NCI-H146 treated with DMSO at 0.1 percent for 48 hours (cell line): Measurements from ENCODE around the gene TRRAP.
"Not testable (repeated sequence)": the region's sequence is repeated elsewhere in the genome, so short reads cannot be mapped to it uniquely, and the experiment has no call there.

ENCODE experiments used
- DNase-seq: peaks from one replicate; lab custom pipeline; 2025; ENCODE audit not compliant: unreplicated experiment; lab: John Stamatoyannopoulos, UW

Gene TRRAP

GRCh38 chr7:98878365-98879197, at the start of gene TRRAP:
Gene TRRAP (plus strand): TSS chr7:98878532. CDS start chr7:98881151, 2,619 bp downstream.
- peak; percentile 25 for DNase-seq

- no peak for DNase-seq
Observed at GRCh38 chr7:98830972-98831548, 47.3 kb upstream of the TRRAP start.

GRCh38 chr7:98831641-98832221, 46.6 kb upstream of the TRRAP start:
- no peak for DNase-seq

DNA sequence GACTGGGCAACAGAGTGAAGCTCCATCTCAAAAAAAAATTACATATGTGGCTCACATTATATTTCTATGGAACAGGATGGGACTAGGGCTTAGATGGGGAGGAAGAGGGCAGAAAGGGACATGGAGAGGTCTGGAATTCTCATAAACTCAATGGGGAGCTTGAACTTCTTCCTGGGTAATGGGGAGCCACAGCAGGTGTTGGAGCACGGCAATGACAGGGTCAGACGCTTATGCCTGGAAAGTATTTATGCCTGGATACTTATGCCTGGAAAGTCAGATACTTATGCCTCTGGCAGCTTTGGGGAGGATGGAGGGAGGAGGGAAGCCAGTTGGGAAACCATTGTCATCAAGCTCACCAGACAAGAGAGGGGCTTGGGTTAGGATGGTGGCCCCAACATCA, 45.3 kb upstream of the TRRAP start:
- no peak for DNase-seq

GRCh38 chr7:98834949-98835348, 43.4 kb upstream of the TRRAP start:
- no peak for DNase-seq

DNA sequence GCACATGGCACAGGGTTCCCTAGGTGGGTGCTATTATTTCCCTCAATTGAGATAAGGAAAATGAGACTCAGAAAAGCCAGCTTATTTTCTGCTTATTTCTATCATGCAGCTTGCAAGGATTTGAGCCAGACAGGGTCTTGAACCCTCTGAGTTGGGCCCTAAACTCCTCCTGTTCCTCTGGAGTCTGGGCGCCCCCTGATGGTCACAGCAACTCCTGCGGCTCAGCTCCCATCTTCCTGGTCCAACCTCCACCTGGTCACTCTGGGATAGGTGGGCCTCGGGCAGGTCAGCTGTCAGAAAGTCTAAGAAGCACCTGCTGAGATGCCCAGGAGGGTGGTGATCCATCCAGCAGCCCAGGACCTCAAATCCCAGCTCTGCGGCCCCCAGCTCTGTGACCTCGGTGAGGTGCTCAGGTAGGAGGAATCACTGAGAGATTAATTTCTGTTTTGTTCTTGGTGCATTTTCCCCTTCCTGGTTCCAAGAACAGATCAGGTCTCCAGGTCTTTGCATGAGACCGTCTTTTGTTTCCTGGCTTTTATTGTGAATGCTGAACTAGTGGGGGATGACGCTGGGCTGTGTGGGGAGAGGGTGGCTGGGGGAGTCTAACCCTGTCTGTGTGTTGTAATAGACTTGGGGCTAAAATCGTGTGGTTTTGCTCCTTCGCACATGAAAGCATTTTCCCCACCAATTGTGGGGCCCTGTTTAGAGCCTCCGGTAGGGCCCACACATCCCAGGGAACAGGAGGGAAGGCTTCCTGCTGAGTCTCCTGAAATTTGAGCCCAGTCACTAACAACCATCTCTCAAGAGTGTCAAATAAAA, 41.3 kb upstream of the TRRAP start:
- peak; percentile 62 for DNase-seq

DNA sequence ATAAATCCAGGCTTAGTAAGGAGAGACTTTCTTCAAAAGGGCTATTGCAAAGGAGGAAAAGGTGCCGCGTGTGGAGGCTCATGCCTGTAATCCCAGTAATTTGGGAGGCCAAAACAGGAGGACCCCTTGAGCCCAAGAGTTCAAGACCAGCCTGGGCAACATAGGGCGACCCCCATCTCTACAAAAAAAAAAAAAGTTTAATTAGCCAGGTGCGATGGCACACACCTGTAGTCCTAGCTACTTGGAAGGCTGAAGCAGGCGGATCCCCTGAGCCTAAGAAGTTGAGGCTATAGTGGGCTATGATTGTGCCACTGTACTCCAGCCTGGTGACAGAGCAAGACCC, 40.7 kb upstream of the TRRAP start:
- no peak for DNase-seq

DNA sequence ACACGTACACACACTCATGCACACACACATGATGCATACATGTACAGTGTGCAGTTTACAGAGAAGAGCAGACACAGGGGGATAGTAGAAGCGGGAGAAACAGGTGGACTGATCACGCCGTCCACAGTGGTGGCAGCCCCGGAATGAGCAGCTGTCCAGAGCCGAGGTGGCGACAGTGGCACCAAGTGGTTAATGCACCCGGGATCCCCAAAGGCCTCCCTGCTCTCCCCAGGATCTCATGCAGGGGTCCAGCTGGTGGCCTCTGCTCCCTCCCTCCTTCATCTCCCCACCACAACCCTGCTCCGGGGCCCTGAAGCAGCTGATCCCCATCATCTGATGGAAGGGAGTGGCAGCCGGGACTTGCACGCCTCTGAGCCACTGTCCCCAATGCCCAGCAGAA, 38.2 kb upstream of the TRRAP start:
- no peak for DNase-seq

GRCh38 chr7:98840722-98841121, 37.6 kb upstream of the TRRAP start:
- no peak for DNase-seq

- no peak for DNase-seq
Observed at GRCh38 chr7:98841179-98841997, 36.9 kb upstream of the TRRAP start.

DNA sequence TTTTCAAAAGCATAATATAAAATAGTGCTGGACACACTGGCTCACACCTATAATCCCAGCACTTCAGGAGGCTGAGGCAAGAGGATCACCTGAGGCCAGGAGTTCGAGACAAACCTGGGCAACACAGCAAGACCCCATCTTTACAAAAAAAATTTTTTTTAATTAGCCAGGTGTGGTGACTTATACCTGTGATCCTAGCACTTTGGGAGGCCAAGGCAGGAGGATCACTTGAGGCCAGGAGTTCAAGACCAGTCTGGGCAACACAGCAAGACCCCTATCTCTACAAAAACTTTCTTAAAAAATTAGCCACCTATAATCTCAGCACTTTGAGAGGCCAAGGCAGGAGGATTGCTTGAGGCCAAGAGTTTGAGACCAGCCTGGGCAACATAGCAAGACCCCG, 35.8 kb upstream of the TRRAP start:
- not testable (repeated sequence) for DNase-seq

DNA sequence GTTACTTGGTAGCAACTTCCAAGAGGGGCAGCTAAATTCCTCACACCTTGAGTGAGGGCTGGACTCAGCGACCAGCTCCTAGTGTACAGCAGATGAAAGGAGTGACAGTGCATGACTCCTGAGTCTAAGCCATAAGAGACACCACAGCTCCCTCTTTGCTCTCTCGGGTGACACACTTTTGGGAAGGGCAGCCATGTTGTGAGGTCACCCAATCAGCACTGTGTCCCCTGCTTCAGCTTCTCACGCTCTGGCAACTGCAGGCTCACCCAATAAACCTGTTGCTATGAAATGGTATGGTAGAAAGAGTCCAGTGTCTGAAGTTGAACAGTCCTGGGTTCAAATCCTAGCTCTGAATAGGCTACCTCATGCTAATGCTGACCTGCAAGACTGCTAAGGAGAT, 29.4 kb upstream of the TRRAP start:
- DNase-seq: no peak

DNA sequence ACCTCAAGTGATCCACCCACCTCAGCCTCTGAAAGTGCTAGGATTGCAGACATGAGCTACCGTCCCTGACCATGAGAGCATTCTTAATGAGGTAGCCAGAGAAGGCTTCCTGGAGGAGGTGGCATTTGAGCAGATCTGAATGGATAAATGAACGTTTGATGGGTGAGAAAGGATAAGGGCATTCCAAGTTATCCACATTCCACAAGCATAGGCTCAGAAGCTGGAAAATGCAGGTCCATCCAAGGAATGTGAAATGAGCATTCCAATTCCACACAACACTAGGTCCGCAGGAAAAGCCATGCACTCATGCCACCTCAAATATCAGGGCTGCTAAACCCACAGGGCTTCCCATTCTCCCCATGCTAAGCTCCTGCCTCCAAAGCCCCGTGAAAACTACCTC, 25.5 kb upstream of the TRRAP start:
- DNase-seq: no peak

GRCh38 chr7:98855610-98856422, 22.5 kb upstream of the TRRAP start:
- no peak for DNase-seq

DNA sequence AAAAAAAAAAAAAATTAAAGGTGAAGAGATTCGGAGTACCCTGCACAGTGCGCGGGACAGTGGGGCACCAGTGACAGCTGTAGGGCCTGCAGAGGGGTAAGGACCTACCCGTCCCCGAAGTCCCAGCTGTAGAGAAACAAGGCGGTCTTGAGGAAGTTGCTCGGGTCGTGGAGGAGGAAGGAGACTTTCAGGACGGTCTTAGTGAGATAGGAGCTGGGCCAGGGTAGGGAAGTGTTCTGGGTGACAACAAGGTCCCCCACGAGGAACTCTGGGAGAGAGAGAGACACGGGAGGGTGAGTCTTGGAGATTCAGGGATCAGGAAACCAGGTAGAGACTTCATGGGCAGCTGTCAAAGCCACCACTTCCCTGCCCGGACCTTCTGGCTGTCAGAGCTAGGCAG, 18.3 kb upstream of the TRRAP start:
- DNase-seq: no peak

- no peak for DNase-seq
Observed at GRCh38 chr7:98862203-98862602, 16.1 kb upstream of the TRRAP start.

DNA sequence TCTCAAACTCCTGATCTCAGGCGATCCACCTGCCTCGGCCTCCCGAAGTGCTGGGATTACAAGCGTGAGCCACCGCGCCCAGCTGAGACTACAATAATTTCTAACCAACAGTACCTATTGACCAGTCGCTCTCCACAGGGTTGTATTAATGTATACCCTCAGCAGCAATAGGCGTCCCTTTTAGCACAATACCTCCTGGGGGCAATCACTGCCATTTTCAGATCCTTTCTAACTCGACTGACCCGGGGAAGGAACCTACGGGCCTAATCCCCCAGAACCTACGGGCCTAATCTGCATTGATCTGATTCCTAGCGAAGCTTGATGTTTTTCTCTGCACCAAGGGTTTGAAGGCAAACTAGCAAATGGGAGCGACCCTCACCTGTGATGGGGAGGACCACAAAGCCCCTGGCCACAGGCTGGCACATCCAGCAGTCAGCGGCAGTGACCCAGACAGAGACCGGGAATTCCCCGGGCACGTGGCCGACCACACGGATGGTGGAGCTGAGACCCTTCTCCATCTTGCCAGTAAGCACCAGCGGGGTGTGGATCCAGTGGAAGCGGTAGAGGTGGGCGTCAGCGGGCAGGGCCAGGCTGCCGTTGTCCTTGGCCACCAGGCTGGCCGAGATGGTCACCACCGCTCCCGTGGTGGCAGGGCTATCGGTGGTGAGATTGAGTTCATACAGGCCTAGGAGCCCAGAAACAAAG, 15.5 kb upstream of the TRRAP start:
- no peak for DNase-seq

- no peak for DNase-seq
Observed at GRCh38 chr7:98863601-98864000, 14.7 kb upstream of the TRRAP start.

DNA sequence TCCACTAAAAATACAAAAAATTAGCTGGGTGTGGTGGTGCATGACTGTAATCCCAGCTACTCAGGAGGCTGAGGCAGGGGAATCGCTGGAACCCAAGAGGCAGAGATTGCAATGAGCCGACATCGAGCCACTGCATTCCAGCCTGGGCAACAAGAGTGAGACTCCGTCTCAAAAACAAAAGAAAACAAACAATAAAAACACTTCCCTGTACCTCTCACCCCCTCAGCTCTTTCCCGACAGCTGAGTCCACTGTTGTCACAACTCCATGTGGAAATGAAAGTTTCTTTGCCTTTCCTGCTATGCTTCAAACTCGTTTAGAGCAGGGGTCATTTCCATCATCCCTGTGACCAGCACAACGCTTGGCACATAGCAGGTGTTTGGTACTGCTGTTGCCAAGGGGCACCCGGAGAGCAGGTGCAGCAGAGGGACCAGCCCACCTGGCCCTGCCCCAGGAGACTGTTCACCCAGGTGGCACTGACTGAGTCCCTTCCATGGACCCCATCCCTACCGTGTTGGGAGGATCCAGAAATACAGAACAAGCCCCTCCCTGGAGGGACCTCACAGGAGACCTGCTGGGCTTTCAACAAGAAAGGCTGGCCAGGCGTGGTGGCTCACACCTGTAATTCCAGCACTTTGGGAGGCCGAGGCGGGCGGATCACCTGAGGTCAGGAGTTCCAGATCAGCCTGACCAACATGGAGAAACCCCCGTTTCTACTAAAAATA, 13.4 kb upstream of the TRRAP start:
- no peak for DNase-seq
